NK-92 treated with Interleukin-12 subunit alpha and Interleukin-12 subunit beta, amount 100 ng/mL, for 24 hours (cell line): ENCODE results near the gene CCAR1.
"Not testable (repeated sequence)": the region's sequence is repeated elsewhere in the genome, so short reads cannot be mapped to it uniquely, and the experiment has no call there.

Source experiments
- DNase-seq: peaks from one replicate; lab custom pipeline; 2025; lab: John Stamatoyannopoulos, UW

Gene CCAR1, protein sequence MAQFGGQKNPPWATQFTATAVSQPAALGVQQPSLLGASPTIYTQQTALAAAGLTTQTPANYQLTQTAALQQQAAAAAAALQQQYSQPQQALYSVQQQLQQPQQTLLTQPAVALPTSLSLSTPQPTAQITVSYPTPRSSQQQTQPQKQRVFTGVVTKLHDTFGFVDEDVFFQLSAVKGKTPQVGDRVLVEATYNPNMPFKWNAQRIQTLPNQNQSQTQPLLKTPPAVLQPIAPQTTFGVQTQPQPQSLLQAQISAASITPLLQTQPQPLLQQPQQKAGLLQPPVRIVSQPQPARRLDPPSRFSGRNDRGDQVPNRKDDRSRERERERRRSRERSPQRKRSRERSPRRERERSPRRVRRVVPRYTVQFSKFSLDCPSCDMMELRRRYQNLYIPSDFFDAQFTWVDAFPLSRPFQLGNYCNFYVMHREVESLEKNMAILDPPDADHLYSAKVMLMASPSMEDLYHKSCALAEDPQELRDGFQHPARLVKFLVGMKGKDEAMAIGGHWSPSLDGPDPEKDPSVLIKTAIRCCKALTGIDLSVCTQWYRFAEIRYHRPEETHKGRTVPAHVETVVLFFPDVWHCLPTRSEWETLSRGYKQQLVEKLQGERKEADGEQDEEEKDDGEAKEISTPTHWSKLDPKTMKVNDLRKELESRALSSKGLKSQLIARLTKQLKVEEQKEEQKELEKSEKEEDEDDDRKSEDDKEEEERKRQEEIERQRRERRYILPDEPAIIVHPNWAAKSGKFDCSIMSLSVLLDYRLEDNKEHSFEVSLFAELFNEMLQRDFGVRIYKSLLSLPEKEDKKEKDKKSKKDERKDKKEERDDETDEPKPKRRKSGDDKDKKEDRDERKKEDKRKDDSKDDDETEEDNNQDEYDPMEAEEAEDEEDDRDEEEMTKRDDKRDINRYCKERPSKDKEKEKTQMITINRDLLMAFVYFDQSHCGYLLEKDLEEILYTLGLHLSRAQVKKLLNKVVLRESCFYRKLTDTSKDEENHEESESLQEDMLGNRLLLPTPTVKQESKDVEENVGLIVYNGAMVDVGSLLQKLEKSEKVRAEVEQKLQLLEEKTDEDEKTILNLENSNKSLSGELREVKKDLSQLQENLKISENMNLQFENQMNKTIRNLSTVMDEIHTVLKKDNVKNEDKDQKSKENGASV

DNA sequence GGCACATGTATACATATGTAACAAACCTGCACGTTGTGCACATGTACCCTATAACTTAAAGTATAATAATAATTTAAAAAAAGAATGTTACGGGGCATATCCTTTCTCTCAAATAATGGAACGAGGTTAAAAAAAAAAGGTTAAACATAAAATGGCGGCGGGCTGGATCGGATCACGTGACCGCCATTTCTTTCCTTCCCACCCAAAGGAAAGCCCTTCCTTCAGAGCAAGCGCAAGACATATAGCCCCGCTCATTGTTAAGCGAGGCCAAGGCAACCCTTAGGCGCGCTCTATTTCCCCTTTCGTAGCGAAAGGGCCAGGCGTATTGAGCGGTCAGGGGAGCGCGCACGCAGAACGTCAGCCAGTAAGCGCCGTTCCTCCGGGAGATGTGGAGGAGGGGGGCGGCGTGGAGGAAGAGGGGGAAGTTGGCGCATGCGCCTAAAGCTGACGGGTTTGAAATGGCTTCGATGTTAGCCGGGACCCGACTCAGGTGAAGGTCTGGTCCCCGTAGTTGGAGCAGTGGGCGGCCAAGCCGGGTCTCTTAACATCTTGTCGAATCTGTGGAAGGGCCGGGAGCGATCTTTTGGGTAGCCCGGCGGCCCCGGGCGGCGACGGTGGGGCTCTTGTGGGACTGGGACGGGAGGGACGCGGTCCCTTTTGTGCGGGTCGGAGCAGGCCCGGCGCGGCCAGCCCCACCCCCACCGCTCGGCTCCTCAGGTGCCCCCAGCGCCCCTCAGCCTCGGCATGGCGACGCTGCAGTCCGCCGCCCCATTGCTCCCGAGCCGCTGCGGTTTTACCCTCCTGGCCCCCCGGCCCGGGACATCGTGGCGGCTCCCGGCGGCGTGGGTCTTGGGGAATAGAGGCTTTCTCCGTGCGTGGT is at the start of gene CCAR1:
Gene CCAR1, plus strand, starts transcription at position 447 of the 880 bp plus-strand sequence. CDS start 1,266 bp downstream, outside the sequence.
- peak; percentile 94 for DNase-seq

DNA sequence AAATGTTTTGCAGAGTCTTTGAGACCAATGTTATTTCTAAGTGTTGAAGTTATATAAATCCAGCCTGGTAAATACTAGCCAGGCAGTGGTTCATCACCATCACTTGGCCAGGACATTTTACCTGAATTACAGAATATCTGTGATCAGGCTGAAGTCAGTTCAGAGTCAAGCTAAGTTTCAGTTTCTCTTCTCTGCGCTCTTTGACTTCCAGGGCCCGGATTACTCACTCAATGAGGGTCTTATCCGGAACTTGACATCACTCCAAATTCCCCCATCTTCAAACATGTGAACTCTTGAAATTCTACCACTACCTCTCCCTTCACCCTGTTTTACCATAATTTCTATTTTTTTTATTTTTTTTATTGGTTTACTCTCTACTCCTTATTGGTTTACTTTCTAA is 36.6 kb upstream of the CCAR1 start:
- no peak for DNase-seq

DNA sequence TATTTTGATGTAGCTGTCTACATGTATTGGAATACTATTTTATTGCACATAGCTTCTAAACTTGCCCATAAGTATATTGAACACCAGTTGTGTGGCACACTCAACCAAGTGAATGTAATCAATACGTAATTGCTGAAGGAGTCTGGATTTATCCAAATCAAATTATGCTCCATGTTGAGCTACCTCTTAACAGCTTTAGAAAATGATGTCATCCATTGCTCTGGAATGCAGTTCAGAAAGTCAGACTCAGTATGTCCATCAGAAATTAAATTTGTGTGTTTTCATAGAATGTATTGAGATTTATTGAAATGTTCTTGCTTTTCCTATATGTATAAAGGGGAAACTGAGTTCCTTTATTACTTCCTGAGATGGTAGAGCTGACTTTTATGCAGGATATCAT is 25.0 kb upstream of the CCAR1 start:
- DNase-seq: no peak

DNA sequence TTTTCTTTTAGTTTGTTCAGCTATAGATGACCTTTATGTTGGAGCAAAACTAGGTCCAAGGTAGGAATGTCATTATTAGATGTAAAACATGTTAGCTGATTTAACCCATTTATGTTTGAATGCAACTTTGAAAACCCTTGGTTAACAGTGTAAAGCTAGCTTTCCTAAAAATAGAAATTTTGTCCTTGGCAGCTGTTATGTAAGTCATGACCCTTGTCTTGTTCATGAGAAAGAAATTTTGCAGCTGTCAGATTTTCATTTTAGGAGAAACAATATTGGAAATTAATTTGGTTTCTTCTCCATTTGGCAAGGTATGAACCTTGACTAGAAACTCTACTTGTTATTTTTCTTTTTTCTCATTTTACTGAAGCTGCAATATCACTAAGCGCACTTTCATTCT is 23.9 kb upstream of the CCAR1 start:
- DNase-seq: no peak

DNA sequence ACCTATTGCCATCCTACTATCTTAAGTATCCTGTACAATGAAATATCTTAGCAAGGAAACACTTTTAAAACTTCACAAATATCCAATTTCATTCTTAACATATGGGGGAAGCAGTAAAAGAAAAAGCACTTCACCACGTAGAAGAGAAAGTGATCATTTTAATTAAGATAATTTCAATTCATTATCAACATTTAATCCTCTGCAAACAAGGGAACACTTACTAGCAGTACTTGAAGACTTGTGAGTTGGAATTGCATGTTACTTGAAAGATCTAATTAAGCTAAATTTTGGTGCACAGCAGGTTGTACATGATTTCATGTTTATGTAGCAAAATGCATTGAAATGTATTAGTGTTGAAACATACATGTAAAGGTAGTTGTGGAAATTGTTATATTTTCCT is 20.8 kb upstream of the CCAR1 start:
- DNase-seq: no peak

DNA sequence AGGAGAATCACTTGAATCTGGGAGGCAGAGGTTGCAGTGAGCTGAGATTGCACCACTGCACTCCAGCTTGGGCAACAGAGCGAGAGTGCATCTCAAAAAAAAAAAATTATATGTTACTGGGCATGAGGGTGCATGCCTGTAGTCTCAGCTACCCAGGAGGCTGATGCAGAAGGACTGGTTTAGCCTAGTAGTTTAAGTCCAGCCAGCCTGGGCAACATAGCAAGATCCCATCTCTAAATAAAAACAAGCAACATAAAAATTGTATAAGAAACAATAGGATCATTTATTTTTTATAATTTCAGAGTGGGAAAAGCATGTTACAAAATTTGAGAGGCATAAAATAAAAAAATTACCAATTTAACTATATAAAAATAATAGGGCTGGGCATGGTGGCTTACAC is 15.5 kb upstream of the CCAR1 start:
- no peak for DNase-seq

DNA sequence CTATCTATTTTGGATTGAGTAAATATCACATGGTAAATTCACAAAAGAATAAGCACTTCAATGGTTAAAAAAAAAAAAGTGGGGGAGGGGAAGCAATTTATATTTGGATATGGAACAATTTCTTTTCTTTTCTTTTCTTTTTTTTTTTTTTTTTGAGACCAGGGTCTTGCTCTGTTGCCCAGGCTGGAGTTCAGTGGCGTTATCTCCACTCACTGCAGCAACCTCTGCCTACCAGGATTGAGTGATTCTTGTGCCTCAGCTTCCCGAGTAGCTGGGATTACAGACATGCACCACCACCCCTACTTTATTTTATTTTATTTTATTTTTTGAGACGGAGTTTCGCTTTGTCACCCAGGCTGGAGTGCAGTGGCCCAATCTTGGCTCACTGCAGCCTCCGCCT is 12.1 kb upstream of the CCAR1 start:
- not testable (repeated sequence) for DNase-seq

DNA sequence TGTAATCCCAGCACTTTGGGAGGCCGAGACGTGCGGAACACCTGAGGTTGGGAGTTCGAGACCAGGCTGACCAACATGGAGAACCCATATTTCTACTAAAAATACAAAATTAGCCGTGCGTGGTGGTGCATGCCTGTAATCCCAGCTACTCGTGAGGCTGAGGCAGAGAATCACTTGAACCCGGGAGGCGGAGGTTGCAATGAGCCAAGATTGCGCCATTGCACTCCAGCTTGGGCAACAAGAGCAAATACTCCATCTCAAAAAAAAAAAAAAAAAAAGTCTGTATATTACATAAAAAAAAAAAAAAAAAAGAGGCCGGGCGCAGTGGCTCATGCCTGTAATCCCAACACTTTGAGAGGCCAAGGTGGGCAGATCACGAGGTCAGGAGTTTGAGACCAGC is 8.0 kb upstream of the CCAR1 start:
- DNase-seq: not testable (repeated sequence)

DNA sequence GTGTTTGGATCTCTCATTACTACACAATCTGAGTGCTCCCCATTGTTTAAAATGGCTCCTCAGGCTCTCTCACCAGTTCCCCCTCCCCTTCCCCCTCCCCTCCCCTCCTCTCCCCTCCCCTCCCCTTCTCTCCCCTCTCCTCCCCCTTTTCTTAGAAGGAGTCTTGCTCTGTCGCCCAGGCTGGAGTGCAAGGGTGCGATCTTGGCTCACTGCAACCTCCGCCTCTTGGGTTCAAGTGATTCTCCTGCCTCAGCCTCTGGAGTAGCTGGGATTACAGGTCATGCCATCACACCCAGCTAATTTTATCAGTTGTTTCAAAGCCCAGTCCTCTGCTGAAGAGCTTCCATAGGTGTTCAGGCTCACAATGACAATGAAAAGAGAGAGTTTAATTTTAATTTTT is 3.6 kb upstream of the CCAR1 start:
- no peak for DNase-seq

DNA sequence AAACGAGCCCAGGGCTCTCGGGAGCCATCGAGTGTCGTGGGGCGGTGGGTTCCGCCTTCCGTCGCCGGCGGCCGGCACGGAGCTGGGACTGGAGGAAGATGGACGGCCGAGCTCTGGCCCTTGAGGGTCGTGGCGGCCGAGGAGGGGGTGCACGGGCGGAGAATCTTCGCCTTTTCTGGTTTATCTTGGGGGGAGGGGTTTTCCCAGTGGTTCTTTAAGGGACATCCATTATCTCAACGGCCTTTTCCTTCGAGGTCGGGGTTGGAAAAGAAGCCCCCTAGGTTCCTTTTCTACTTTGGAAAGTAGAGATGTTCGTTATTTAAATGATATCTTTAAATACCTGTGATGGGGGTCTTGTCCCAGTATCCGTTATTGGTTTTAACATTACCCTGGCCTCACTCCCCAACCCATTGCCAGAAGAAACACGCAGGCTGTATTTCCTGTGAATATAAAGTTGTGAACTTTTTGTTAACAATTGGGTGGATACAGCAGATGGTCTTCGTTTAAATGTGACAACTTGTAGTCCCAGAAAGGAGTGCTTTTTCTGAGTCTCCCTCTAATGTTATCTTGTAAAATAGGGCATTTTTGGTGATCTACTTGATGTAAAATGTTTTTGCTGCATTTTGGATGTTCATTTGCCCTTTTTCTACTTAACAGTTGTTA is 765 bp downstream of the CCAR1 start:
- no peak for DNase-seq

DNA sequence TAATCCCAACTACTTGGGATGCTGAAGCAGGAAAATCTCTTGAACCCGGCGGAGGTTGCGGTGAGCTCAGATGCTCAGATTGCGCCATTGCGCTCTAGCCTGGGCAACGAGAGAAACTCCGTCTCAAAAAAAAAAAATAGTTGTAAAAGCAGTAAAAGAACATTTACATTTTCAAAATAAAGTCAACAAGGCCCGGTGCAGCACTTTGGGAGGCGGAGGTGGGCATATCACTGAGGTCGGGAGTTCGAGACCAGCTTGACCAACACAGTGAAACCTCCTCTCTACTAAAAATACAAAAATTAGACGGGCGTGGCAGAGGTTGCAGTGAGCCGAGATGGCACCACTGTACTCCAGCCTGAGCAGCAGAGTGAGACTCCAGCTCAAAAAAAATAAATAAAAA is 4.0 kb downstream of the CCAR1 start:
- DNase-seq: no peak

DNA sequence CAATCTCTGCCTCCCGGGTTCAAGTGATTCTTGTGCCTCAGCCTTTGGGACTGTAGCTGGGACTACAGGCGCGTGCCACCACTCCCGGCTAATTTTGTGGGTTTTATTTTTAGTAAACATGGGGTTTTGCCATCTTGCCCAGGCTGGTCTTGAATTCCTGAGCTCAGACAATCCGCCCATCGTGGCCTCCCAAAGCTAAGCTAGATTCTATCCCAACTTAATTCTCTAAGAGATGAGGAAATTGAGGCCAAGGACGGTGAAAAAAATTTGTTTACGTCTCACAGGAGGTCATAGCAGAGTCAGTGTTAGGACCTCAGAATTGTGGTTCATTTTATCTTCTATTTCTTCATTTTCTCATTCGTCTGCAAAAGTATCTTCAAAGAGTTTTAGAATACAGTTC is 6.1 kb downstream of the CCAR1 start:
- DNase-seq: no peak

DNA sequence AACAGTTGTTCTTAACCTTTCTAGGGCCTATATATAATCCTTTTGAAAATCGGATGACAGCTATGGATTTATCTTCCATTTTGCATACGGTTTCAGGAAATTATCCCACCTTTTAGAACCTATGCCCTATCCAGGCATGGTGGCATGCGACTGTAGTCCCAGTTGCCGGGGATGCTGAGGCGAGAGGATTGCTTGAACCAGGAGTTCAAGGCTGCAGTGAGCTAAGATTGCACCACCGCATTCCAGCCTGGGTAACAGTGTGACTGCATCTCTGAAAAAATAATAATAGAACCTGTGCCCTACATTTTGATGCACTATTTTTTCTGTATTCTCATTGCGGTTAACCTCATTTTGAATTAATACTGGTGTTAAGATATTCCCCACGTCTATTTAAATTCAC is 11.6 kb downstream of the CCAR1 start:
- DNase-seq: no peak

DNA sequence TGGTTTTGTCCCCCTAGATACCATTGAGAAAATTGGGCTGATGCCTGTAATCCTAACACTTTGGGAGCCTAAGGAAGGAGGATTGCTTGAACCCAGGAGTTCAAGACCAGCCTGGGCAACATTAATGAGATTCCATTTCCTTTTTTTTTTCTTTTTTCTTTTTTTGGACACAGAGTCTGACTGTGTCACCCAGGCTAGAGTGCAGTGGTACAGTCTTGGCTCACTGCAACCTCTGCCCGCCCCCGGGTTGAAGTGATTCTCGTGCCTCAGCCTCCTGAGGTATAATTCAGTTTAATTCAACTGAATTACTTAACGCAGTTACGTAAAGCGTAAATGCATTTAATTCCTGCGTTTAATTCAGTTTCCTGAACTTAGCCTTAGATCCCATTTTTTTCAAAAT is 13.3 kb downstream of the CCAR1 start:
- no peak for DNase-seq

DNA sequence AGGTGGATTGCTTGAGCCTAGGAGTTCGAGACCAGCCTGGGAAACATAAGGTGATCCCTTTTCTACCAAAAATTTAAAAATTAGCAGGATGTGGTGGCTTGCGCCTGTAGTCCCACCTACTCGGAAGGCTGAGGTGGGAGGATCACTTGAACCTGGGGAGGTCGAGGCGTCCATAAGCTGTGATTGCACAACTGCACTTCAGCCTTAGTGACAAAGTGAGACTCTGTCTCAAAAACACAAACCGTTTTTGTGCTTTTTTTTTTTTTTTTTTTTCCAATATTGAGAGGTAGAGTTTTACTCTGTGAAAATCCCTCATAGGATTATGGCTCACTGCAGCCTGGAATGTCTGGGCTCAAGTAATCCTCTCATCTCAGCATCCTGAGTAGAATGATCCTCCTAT is 14.1 kb downstream of the CCAR1 start:
- DNase-seq: no peak

DNA sequence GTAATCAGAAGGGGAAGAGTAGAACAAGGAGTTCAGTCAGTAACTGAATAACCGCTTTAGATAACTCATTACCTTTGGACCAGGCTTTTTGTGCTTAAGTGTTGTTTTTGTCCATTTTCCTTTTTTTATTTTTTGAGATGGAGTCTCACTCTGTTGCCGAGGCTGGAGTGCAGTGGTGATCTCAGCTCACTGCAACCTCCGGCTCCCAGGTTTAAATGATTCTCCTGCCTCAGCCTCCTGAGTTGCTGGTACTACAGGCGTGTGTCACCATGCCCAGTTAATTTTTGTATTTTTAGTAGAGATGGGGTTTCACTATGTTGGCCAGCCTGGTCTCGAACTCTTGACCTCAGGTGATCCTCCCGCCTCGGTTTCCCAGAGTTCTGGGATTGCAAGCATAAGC is 14.7 kb downstream of the CCAR1 start:
- DNase-seq: not testable (repeated sequence)

DNA sequence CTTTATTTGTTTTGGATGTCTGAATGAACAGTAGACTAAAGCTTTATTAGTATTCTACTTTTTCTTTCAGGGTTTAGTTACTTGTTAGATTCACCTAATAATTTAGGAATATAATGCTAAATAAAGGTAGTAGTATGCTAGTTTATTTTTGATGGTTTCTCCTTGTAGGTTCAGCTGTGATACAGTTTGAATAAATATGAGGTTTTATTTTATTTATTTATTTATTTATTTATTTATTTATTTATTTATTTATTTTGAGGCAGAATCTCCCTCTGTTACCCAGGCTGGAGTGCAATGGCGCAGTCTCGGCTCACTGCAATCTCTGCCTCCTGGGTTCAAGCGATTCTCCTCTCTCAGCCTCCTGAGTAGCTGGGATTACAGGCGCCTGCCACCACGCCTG is 19.6 kb downstream of the CCAR1 start:
- DNase-seq: not testable (repeated sequence)

DNA sequence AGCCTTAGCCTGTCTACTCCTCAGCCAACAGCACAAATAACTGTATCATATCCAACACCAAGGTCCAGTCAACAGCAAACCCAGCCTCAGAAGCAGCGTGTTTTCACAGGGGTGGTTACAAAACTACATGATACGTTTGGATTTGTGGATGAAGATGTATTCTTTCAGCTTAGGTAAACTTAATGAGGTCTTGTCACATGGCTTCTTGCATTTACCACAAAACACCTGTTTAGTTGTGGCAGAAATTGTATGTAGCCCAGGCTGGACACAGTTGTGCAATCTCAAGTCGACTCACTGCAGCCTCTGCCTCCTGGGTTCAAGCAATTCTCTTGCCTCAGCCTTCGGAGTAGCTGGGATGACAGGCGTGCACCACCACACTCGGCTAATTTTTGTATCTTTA is 21.4 kb downstream of the CCAR1 start:
- DNase-seq: no peak

DNA sequence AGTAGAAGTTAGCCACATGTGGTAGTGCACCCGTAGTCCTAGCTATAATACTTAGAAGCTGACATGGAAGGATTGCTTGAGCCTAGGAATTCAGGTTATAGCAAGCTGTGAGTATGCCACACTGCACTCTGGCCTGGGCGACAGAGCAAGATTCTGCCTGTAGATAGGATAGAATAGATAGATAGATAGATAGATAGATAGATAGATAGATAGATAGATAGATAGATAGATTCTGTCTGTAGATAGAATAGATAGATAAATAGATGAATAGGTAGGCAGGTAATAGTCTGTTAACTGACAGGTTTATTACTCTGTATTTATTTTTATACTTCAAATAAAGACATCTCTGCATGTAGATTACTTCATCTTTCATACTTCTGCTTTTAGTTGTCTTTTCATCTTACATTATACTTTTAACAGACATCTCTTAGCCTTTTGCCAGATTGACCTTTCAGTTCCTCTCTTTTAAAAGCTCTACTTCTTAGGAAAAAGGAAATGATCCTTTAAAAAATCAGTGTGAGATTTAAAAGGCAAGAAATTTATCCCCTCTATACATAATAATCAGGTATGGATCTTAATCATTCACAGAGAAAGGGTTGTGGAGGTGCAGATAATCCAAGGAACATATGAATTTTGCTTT is 31.8 kb downstream of the CCAR1 start:
- DNase-seq: no peak

DNA sequence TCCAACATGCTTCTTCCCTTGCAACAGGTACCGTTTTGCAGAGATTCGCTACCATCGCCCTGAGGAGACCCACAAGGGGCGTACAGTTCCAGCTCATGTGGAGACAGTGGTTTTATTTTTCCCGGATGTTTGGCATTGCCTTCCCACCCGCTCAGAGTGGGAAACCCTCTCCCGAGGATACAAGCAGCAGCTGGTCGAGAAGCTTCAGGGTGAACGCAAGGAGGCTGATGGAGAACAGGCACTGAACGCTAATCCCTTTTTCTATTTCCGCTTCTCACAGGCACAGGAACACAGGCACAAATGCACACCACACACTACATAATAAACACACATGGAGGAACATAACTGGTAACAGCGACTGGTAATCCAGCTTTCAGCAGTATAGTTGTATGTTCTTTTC is 35.2 kb downstream of the CCAR1 start:
- no peak for DNase-seq

DNA sequence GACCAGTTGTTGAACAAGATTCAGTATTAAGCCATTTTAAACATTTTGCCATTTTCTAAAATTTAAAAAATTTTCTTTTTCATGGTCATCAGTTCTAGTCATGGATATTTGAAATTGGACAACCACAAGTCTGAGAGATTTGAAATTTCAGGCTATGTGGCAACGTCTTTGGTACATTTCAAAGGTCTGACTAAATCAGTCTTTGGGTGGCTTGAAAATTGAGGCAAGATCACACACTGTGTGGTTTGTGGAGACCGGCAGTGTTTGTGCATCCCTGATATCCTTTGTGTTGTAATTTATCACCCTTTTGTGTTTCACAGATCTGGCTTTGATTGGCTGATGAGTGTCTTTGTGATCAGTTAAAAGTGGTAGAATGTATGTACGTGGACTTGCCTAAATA is 35.7 kb downstream of the CCAR1 start:
- DNase-seq: no peak
